ENCODE measurements around the gene ATP1A3. TPM values are rescaled to one million over a fixed set of nuclear protein-coding genes. Genes with fewer than 3 reads are reported as not detected.

The ATP1A3 gene
- total RNA-seq, 1 experiment from 2014 or later, result 34.2 TPM

DNA sequence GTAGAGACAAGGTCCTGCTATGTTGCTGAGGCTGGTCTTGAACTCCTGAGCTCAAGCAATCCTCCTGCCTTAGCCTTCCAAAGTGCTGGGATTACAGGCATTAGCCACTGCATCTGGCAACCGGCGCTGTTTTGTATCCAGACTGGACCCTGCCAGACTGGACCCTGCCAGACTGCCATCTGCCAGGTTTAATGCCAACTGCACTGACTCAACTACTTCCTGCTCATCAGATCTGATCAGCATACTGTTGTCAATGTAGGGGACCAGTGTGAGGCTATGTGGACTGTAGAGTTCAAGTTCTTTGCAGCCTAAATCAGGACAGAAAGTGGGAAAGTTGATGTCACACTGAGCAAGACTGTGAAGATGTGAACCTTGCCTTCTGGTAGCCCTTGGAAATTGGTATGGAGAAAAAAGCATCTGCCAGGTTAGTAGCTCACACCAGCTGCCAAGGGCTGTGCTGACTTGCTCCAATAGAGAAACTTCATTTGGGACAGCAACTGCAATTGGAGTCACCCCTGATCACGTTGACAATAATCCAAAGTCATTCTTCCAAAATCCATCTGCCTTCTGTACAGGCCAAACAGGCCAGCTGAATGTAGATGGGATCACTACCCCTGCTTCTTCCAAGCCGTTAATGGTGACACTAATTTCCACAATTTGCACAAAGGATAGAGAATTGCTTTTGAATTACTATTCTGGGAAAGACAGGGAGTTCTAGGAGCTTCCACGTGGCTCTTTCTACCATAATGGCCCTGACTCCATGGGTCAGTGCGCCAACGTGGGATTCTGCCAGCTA, 36.8 kb upstream of the ATP1A3 start (continued):
- TF ChIP-seq, protein P1, sequence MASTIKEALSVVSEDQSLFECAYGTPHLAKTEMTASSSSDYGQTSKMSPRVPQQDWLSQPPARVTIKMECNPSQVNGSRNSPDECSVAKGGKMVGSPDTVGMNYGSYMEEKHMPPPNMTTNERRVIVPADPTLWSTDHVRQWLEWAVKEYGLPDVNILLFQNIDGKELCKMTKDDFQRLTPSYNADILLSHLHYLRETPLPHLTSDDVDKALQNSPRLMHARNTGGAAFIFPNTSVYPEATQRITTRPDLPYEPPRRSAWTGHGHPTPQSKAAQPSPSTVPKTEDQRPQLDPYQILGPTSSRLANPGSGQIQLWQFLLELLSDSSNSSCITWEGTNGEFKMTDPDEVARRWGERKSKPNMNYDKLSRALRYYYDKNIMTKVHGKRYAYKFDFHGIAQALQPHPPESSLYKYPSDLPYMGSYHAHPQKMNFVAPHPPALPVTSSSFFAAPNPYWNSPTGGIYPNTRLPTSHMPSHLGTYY (CRISPR knock-in tag; IDR thresholded peaks at IDR 0.05), result no peak
- TF ChIP-seq, protein P2, sequence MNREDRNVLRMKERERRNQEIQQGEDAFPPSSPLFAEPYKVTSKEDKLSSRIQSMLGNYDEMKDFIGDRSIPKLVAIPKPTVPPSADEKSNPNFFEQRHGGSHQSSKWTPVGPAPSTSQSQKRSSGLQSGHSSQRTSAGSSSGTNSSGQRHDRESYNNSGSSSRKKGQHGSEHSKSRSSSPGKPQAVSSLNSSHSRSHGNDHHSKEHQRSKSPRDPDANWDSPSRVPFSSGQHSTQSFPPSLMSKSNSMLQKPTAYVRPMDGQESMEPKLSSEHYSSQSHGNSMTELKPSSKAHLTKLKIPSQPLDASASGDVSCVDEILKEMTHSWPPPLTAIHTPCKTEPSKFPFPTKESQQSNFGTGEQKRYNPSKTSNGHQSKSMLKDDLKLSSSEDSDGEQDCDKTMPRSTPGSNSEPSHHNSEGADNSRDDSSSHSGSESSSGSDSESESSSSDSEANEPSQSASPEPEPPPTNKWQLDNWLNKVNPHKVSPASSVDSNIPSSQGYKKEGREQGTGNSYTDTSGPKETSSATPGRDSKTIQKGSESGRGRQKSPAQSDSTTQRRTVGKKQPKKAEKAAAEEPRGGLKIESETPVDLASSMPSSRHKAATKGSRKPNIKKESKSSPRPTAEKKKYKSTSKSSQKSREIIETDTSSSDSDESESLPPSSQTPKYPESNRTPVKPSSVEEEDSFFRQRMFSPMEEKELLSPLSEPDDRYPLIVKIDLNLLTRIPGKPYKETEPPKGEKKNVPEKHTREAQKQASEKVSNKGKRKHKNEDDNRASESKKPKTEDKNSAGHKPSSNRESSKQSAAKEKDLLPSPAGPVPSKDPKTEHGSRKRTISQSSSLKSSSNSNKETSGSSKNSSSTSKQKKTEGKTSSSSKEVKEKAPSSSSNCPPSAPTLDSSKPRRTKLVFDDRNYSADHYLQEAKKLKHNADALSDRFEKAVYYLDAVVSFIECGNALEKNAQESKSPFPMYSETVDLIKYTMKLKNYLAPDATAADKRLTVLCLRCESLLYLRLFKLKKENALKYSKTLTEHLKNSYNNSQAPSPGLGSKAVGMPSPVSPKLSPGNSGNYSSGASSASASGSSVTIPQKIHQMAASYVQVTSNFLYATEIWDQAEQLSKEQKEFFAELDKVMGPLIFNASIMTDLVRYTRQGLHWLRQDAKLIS (CRISPR knock-in tag; IDR thresholded peaks at IDR 0.05; ENCODE audit: borderline replicate concordance), result no peak

DNA sequence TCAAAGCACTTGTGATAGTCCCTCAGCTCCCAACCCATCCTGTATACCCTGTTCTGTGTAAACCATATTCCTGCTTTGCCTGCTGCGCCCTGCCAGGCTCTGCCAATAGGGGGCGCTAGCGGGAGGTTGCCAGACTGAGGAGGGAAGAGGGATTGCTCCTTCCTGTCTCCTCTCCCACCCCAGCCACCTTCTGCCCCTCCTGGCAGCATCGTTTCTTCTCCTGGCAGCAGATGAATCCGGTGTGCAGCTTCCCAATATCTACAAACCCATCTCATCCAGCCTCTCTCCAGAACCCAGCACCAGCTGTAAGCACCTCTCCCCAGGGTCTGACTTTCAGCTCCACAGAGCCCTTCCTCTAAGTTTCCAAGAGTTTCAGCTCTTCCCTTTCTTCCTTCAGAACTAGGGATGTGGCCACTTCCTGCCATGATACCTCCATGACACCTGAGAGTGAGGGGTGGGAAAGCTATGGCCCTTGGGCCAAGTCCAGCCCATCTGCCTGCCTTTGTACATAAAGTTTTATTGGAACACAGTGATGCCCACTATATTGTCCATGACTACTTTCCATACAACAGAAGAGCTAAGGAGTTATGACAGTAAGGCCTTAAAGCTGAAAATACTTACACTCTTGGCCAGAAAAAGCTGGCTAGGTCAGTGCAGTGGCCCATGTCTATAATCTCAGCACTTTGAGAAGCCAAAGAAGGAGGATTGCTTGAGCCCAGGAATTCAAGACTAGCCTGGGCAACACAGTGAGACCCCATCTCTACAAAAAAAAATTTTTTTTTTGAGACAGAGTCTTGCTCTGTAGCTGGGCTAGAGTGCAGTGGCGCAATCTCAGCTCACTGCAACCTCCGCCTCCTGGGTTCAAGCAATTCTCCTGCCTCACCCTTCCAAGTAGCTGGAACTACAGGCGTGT, 34.5 kb upstream of the ATP1A3 start:
- ATAC-seq (peak; percentile 79), DNase-seq (ENCODE audit: low spot score) (peak; percentile 93)
- Mint-ChIP-seq H3K4me1 (peaks cover 39% of the 10 kb centered on the region), H3K4me3 (peak overlapping the region; percentile 62), H3K9me3 (no peaks in the 10 kb centered on the region), H3K27me3 (ENCODE audit: low read depth) (no peaks in the 10 kb centered on the region), H3K27ac (peak overlapping the region; percentile 17), H3K36me3 (peaks cover 18% of the 10 kb centered on the region)
- ChIA-PET CTCF (interaction anchor here (0.5 to 3.2 kb wide), 32 partner anchors 9 to 189 kb away, joined by 3 to 32 read pairs (median 4); partner anchors contain the start of genes DEDD2, RABAC1 and ZNF574), POLR2A (interaction anchor here (0.7 to 1.5 kb wide), 2 partner anchors 19 to 69 kb away, joined by 4 to 5 read pairs; partner anchors contain the start of gene RABAC1)
- TF ChIP-seq SP1 (CRISPR knock-in tag; conservative IDR thresholded peaks at IDR 0.05), result no peak
- TF ChIP-seq, protein P3, sequence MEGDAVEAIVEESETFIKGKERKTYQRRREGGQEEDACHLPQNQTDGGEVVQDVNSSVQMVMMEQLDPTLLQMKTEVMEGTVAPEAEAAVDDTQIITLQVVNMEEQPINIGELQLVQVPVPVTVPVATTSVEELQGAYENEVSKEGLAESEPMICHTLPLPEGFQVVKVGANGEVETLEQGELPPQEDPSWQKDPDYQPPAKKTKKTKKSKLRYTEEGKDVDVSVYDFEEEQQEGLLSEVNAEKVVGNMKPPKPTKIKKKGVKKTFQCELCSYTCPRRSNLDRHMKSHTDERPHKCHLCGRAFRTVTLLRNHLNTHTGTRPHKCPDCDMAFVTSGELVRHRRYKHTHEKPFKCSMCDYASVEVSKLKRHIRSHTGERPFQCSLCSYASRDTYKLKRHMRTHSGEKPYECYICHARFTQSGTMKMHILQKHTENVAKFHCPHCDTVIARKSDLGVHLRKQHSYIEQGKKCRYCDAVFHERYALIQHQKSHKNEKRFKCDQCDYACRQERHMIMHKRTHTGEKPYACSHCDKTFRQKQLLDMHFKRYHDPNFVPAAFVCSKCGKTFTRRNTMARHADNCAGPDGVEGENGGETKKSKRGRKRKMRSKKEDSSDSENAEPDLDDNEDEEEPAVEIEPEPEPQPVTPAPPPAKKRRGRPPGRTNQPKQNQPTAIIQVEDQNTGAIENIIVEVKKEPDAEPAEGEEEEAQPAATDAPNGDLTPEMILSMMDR (IDR thresholded peaks at IDR 0.05), result peak; percentile 98
- TF ChIP-seq, protein P4, sequence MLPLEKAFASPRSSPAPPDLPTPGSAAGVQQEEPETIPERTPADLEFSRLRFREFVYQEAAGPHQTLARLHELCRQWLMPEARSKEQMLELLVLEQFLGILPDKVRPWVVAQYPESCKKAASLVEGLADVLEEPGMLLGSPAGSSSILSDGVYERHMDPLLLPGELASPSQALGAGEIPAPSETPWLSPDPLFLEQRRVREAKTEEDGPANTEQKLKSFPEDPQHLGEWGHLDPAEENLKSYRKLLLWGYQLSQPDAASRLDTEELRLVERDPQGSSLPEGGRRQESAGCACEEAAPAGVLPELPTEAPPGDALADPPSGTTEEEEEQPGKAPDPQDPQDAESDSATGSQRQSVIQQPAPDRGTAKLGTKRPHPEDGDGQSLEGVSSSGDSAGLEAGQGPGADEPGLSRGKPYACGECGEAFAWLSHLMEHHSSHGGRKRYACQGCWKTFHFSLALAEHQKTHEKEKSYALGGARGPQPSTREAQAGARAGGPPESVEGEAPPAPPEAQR (CRISPR knock-in tag; IDR thresholded peaks at IDR 0.05), result no peak
- peak; percentile 69; the same call in 1 of the 2 replicates for TF ChIP-seq ZNF121 (CRISPR knock-in tag; IDR thresholded peaks at IDR 0.05)
- TF ChIP-seq GRHL2 (CRISPR knock-in tag; IDR thresholded peaks at IDR 0.05; ENCODE audit: insufficient replicate concordance, severe bottlenecking), result no peak
- TF ChIP-seq, protein P5, sequence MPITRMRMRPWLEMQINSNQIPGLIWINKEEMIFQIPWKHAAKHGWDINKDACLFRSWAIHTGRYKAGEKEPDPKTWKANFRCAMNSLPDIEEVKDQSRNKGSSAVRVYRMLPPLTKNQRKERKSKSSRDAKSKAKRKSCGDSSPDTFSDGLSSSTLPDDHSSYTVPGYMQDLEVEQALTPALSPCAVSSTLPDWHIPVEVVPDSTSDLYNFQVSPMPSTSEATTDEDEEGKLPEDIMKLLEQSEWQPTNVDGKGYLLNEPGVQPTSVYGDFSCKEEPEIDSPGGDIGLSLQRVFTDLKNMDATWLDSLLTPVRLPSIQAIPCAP (CRISPR knock-in tag; IDR thresholded peaks at IDR 0.05), result no peak
- TF ChIP-seq TEAD4 (CRISPR knock-in tag; IDR thresholded peaks at IDR 0.05), result no peak
- TF ChIP-seq, protein P6, sequence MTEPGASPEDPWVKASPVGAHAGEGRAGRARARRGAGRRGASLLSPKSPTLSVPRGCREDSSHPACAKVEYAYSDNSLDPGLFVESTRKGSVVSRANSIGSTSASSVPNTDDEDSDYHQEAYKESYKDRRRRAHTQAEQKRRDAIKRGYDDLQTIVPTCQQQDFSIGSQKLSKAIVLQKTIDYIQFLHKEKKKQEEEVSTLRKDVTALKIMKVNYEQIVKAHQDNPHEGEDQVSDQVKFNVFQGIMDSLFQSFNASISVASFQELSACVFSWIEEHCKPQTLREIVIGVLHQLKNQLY (CRISPR knock-in tag; IDR thresholded peaks at IDR 0.05), result no peak
- no peak for TF ChIP-seq ATF1 (CRISPR knock-in tag; IDR thresholded peaks at IDR 0.05)
- TF ChIP-seq ELF4 (CRISPR knock-in tag; IDR thresholded peaks at IDR 0.05; ENCODE audit: low read depth), result no peak

Measured in WTC11 (cell line).